K562 (cell line): ENCODE results near the gene UGT3A2.

Experiments used
- BRCA1 ChIP-seq, 2 experiments: fragments of 450-650 bp in 1 of 2; sonication (generic) in 1 of 2; formaldehyde crosslinking in 1 of 2; IDR thresholded peaks; 2 replicates each; pipeline versions ENCODE4 v1.5.0 to v1.6.1; 2017 to 2020; ENCODE audit warnings: mild to moderate bottlenecking in 1 of 2, missing genetic modification reagents in 1 of 2
- CBX3 ChIP-seq, 2 experiments: IDR thresholded peaks; 1 replicate in 1 of 2; 2 replicates in 1 of 2; pipeline ENCODE4 v1.6.1; 2012; ENCODE audit warnings: inconsistent platforms in 2 of 2, low read length in 2 of 2, borderline replicate concordance in 1 of 2, control low read depth in 1 of 2
- CREM ChIP-seq: IDR thresholded peaks from 2 replicates; pipeline ENCODE4 v1.6.1; 2014; ENCODE audit warnings: antibody characterized with exemption, low read depth
- CTCF ChIP-seq, 3 experiments: IDR thresholded peaks in 2 of 3; conservative IDR thresholded peaks in 1 of 3; 2 replicates each; pipeline ENCODE4 v1.5.1; 2011 to 2012; ENCODE audit warnings: low read length in 3 of 3, mild to moderate bottlenecking in 3 of 3, control low read depth in 2 of 3, improper control_type of control experiment in 1 of 3, inconsistent platforms in 1 of 3, low read depth in 1 of 3, mixed read lengths in 1 of 3, moderate library complexity in 1 of 3; ENCODE audit not compliant: insufficient read depth in 2 of 3
- HBP1 ChIP-seq: fragments of 450-650 bp; formaldehyde crosslinking; IDR thresholded peaks from 2 replicates; pipeline ENCODE4 v1.4.0; 2022; ENCODE audit warnings: missing genetic modification characterization
- MLLT1 ChIP-seq, 2 experiments: fragments of 450-650 bp; IDR thresholded peaks; 2 replicates each; pipeline ENCODE4 v1.6.1; 2016
- POLR2A ChIP-seq: fragments of 450-650 bp; conservative IDR thresholded peaks from 2 replicates; pipeline ENCODE4 v1.6.1; 2016
- ZKSCAN1 ChIP-seq: fragments of 150-350 bp; IDR thresholded peaks from 2 replicates; pipeline ENCODE4 v1.6.1; 2016; ENCODE audit warnings: low read depth, low read length
- ZNF23 ChIP-seq: fragments of 250-450 bp; sonication (Bioruptor Pico); IDR thresholded peaks from 2 replicates; pipeline ENCODE4 v1.4.0; 2020; ENCODE audit warnings: mild to moderate bottlenecking
- ZNF274 ChIP-seq: IDR thresholded peaks from 2 replicates; pipeline ENCODE4 v1.6.1; 2011; ENCODE audit warnings: low read depth, mild to moderate bottlenecking, low read length, moderate library complexity, borderline replicate concordance

GRCh38 chr5:36041537-36041845 lies 25.2 kb downstream of the UGT3A2 start:
- no peak for TF ChIP-seq ZKSCAN1
- TF ChIP-seq HBP1 (CRISPR knock-in tag), result no peak
- no peak for TF ChIP-seq CREM
- TF ChIP-seq CBX3 (IDR thresholded peaks at IDR 0.05; ENCODE audit: borderline replicate concordance in 1 of 2, low read length in 2 of 2), result no peak
- no peak for TF ChIP-seq POLR2A
- no peak for TF ChIP-seq MLLT1 (IDR thresholded peaks at IDR 0.05)
- no peak for TF ChIP-seq ZNF23 (CRISPR knock-in tag)
- TF ChIP-seq CTCF (IDR thresholded peaks at IDR 0.05 in 2 of 3, conservative IDR thresholded peaks at IDR 0.05 in 1 of 3; ENCODE audit: insufficient read depth in 2 of 3, low read depth in 1 of 3, low read length in 3 of 3), result peak in 1 of 3 experiments; percentile 18; a peak in 1 of 6 replicates
- no peak for TF ChIP-seq BRCA1 (IDR thresholded peaks at IDR 0.05)
- TF ChIP-seq BRCA1 (CRISPR knock-in tag; IDR thresholded peaks at IDR 0.05), result no peak
- TF ChIP-seq ZNF274, result no peak
